ENCODE data around the gene WASF3.

The WASF3 gene

GRCh38 chr13:26558074-26558805, 757 bp downstream of the WASF3 start:
- H3K9ac ChIP-seq (ENCODE audit: low read depth, low read length), result no peak overlapping the region
- H3K36me3 ChIP-seq (ENCODE audit: insufficient read depth, low read length), result no peaks in the 10 kb centered on the region
- no peak overlapping the region for H2AFZ ChIP-seq (ENCODE audit: low read depth, low read length)
- DNase-seq, result no peak
- no peak overlapping the region for H3K4me3 ChIP-seq (ENCODE audit: low read depth in 1 of 2, low read length in 2 of 2)
- no peak for ATAC-seq (ENCODE audit: insufficient read depth, low read depth)
- H3K27ac ChIP-seq (ENCODE audit: low read length), result no peak overlapping the region
- no peaks in the 10 kb centered on the region for H3K79me2 ChIP-seq (ENCODE audit: insufficient read depth, low read length)
- H3K27me3 ChIP-seq (ENCODE audit: insufficient read depth, low read length, poor library complexity), result no peaks in the 10 kb centered on the region
- H3K9me3 ChIP-seq (ENCODE audit: insufficient read depth, low read length, severe bottlenecking), result no peaks in the 10 kb centered on the region
- H3K4me2 ChIP-seq (ENCODE audit: insufficient read depth, low read length), result no peak overlapping the region
- H3K4me1 ChIP-seq (ENCODE audit: insufficient read depth, low read length), result no peaks in the 10 kb centered on the region
- no peak for TF ChIP-seq CTCF (IDR thresholded peaks at IDR 0.05; ENCODE audit: borderline replicate concordance, extremely low read depth, low read length, poor library complexity, severe bottlenecking)
- no peak for TF ChIP-seq EZH2 (IDR thresholded peaks at IDR 0.05; ENCODE audit: borderline replicate concordance, low read depth, low read length, severe bottlenecking)
- no peaks in the 10 kb centered on the region for H4K20me1 ChIP-seq (ENCODE audit: insufficient read depth, low read length)

GRCh38 chr13:26558987-26559386, 1.5 kb downstream of the WASF3 start:
- TF ChIP-seq CTCF (IDR thresholded peaks at IDR 0.05; ENCODE audit: borderline replicate concordance, extremely low read depth, low read length, poor library complexity, severe bottlenecking), result no peak
- no peak for TF ChIP-seq EZH2 (IDR thresholded peaks at IDR 0.05; ENCODE audit: borderline replicate concordance, low read depth, low read length, severe bottlenecking)
- Histone ChIP-seq H2AFZ (ENCODE audit: low read depth, low read length) (no peak overlapping the region), H3K4me3 (ENCODE audit: low read depth in 1 of 2, low read length in 2 of 2) (no peak overlapping the region), H3K36me3 (ENCODE audit: insufficient read depth, low read length) (no peaks in the 10 kb centered on the region), H3K4me1 (ENCODE audit: insufficient read depth, low read length) (no peaks in the 10 kb centered on the region), H3K79me2 (ENCODE audit: insufficient read depth, low read length) (no peaks in the 10 kb centered on the region), H3K27me3 (ENCODE audit: insufficient read depth, low read length, poor library complexity) (no peaks in the 10 kb centered on the region), H3K27ac (ENCODE audit: low read length) (no peak overlapping the region), H3K4me2 (ENCODE audit: insufficient read depth, low read length) (no peak overlapping the region), H3K9ac (ENCODE audit: low read depth, low read length) (no peak overlapping the region), H3K9me3 (ENCODE audit: insufficient read depth, low read length, severe bottlenecking) (no peaks in the 10 kb centered on the region), H4K20me1 (ENCODE audit: insufficient read depth, low read length) (no peaks in the 10 kb centered on the region)
- no peak for ATAC-seq (ENCODE audit: insufficient read depth, low read depth)
- DNase-seq, result no peak

- Histone ChIP-seq H3K36me3 (ENCODE audit: insufficient read depth, low read length) (no peaks in the 10 kb centered on the region), H3K9me3 (ENCODE audit: insufficient read depth, low read length, severe bottlenecking) (no peaks in the 10 kb centered on the region), H3K4me3 (ENCODE audit: low read depth in 1 of 2, low read length in 2 of 2) (no peak overlapping the region), H3K27ac (ENCODE audit: low read length) (no peak overlapping the region), H3K4me1 (ENCODE audit: insufficient read depth, low read length) (no peaks in the 10 kb centered on the region), H3K79me2 (ENCODE audit: insufficient read depth, low read length) (no peaks in the 10 kb centered on the region), H3K4me2 (ENCODE audit: insufficient read depth, low read length) (no peak overlapping the region), H3K27me3 (ENCODE audit: insufficient read depth, low read length, poor library complexity) (no peaks in the 10 kb centered on the region), H2AFZ (ENCODE audit: low read depth, low read length) (no peak overlapping the region), H4K20me1 (ENCODE audit: insufficient read depth, low read length) (no peaks in the 10 kb centered on the region), H3K9ac (ENCODE audit: low read depth, low read length) (no peak overlapping the region)
- DNase-seq (no peak), ATAC-seq (ENCODE audit: insufficient read depth, low read depth) (no peak)
- TF ChIP-seq CTCF (IDR thresholded peaks at IDR 0.05; ENCODE audit: borderline replicate concordance, extremely low read depth, low read length, poor library complexity, severe bottlenecking), result no peak
- TF ChIP-seq EZH2 (IDR thresholded peaks at IDR 0.05; ENCODE audit: borderline replicate concordance, low read depth, low read length, severe bottlenecking), result no peak
Measured at GRCh38 chr13:26560456-26560855, 3.0 kb downstream of the WASF3 start.

All from DND-41 (cell line).